Measurements from ENCODE around the gene MGLL. TPM values are rescaled to one million over a fixed set of nuclear protein-coding genes. Genes with fewer than 3 reads are reported as not detected.

Gene MGLL
- total RNA-seq, 1 donor from 2014 or later = 2.5 TPM

GRCh38 chr3:127652246-127652995 is 169.9 kb downstream of the MGLL start:
- peak; percentile 81 for TF ChIP-seq CTCF (IDR thresholded peaks at IDR 0.05; ENCODE audit: unreplicated experiment)
- Mint-ChIP-seq H3K4me1 (peaks cover 9% of the 10 kb centered on the region), H3K27ac (no peak overlapping the region), H3K36me3 (no peaks in the 10 kb centered on the region), H3K27me3 (ENCODE audit: low read depth) (no peaks in the 10 kb centered on the region), H3K9me3 (no peaks in the 10 kb centered on the region), H3K4me3 (no peak overlapping the region)
- DNase-seq (ENCODE audit: low spot score in 2 of 2, unreplicated experiment in 2 of 2) = peak in 1 of 2 experiments; percentile 71

- Mint-ChIP-seq H3K27ac (no peak overlapping the region), H3K9me3 (no peaks in the 10 kb centered on the region), H3K4me1 (peaks cover 13% of the 10 kb centered on the region), H3K36me3 (no peaks in the 10 kb centered on the region), H3K27me3 (ENCODE audit: low read depth) (no peaks in the 10 kb centered on the region), H3K4me3 (no peak overlapping the region)
- no peak for TF ChIP-seq CTCF (IDR thresholded peaks at IDR 0.05; ENCODE audit: unreplicated experiment)
- no peak for DNase-seq (ENCODE audit: low spot score in 2 of 2, unreplicated experiment in 2 of 2)
These were observed 170.7 kb downstream of the MGLL start for GRCh38 chr3:127651516-127652172.

DNA sequence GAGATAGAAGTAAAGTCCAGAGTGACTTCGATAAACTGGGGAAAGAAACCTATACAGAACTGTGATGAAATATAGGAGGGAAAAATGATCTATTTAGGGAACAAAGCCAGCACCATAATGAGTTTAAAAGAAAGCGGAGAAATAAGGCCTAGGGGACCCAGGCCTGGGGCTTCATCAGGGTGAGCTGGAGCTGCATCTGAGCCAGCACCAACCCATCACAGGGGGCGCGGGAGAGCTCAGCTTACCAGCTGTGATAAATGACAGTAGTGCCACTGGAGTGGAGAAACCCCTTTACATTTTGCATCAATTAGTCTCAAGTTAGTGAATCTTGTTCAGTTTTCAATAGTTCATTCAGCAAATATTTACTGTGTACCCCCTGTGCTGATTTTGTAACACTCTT is 172.1 kb downstream of the MGLL start:
- H3K9me3 Mint-ChIP-seq = no peaks in the 10 kb centered on the region
- no peak overlapping the region for H3K4me3 Mint-ChIP-seq
- H3K27ac Mint-ChIP-seq = no peak overlapping the region
- H3K36me3 Mint-ChIP-seq = no peaks in the 10 kb centered on the region
- TF ChIP-seq CTCF (IDR thresholded peaks at IDR 0.05; ENCODE audit: unreplicated experiment) = no peak
- peaks cover 11% of the 10 kb centered on the region for H3K4me1 Mint-ChIP-seq
- no peaks in the 10 kb centered on the region for H3K27me3 Mint-ChIP-seq (ENCODE audit: low read depth)
- DNase-seq (ENCODE audit: low spot score in 2 of 2, unreplicated experiment in 2 of 2) = no peak

GRCh38 chr3:127647845-127648204 is 174.5 kb downstream of the MGLL start:
- H3K4me1 Mint-ChIP-seq = peaks cover 11% of the 10 kb centered on the region
- no peak for DNase-seq (ENCODE audit: low spot score in 2 of 2, unreplicated experiment in 2 of 2)
- H3K27me3 Mint-ChIP-seq (ENCODE audit: low read depth) = no peaks in the 10 kb centered on the region
- no peak overlapping the region for H3K4me3 Mint-ChIP-seq
- H3K36me3 Mint-ChIP-seq = peaks cover 2% of the 10 kb centered on the region
- no peaks in the 10 kb centered on the region for H3K9me3 Mint-ChIP-seq
- no peak overlapping the region for H3K27ac Mint-ChIP-seq
- no peak for TF ChIP-seq CTCF (IDR thresholded peaks at IDR 0.05; ENCODE audit: unreplicated experiment)

- H3K27ac Mint-ChIP-seq = no peak overlapping the region
These were observed 175.0 kb downstream of the MGLL start for GRCh38 chr3:127647166-127647844.

More at GRCh38 chr3:127647166-127647844, 175.0 kb downstream of the MGLL start:
- H3K9me3 Mint-ChIP-seq = no peaks in the 10 kb centered on the region
- no peak for DNase-seq (ENCODE audit: low spot score in 2 of 2, unreplicated experiment in 2 of 2)
- no peak for TF ChIP-seq CTCF (IDR thresholded peaks at IDR 0.05; ENCODE audit: unreplicated experiment)
- H3K4me1 Mint-ChIP-seq = peaks cover 11% of the 10 kb centered on the region
- no peak overlapping the region for H3K4me3 Mint-ChIP-seq
- H3K27me3 Mint-ChIP-seq (ENCODE audit: low read depth) = no peaks in the 10 kb centered on the region
- peaks cover 2% of the 10 kb centered on the region for H3K36me3 Mint-ChIP-seq

All from mesothelial cell of epicardium (in vitro differentiated cells).